Astrocyte (in vitro differentiated cells and primary cell): ENCODE measurements around the gene FNDC3B. TPM values are rescaled to one million over a fixed set of nuclear protein-coding genes. Genes with fewer than 3 reads are reported as not detected.

ENCODE experiments used
- DNase-seq: peaks from one replicate; pipeline ENCODE4 v3.0.0-alpha.2; 2010; ENCODE audit warnings: low read depth
- FAIRE-seq: peaks from 2 replicates; lab custom pipeline; 2011; peaks lifted over from hg19 to GRCh38; lab: Jason Lieb, UNC
- H2AFZ ChIP-seq: 2 replicates; pipeline ENCODE4 v1.6.0; 2012; ENCODE audit warnings: low read depth, low read length, inconsistent platforms
- H3K27ac ChIP-seq: 2 replicates; pipeline ENCODE4 v1.5.1; 2011; ENCODE audit warnings: low read depth, low read length, inconsistent platforms
- H3K27me3 ChIP-seq: 2 replicates; pipeline ENCODE4 v1.6.0; 2011; ENCODE audit warnings: low read length, inconsistent platforms; ENCODE audit not compliant: insufficient read depth
- H3K36me3 ChIP-seq: 2 replicates; pipeline ENCODE4 v1.5.1; 2011; ENCODE audit warnings: low read length, inconsistent platforms; ENCODE audit not compliant: insufficient read depth
- H3K4me1 ChIP-seq: 2 replicates; pipeline ENCODE4 v1.5.1; 2011; ENCODE audit warnings: low read length, inconsistent platforms; ENCODE audit not compliant: insufficient read depth
- H3K4me2 ChIP-seq: 2 replicates; pipeline ENCODE4 v1.6.0; 2012; ENCODE audit warnings: low read length, inconsistent platforms
- H3K4me3 ChIP-seq: 2 replicates; pipeline ENCODE4 v1.5.1; 2011; ENCODE audit warnings: low read depth, mild to moderate bottlenecking, low read length, inconsistent platforms; ENCODE audit not compliant: insufficient read depth
- H3K79me2 ChIP-seq: 2 replicates; pipeline ENCODE4 v1.6.0; 2012; ENCODE audit warnings: mild to moderate bottlenecking, low read length, inconsistent platforms; ENCODE audit not compliant: insufficient read depth
- H3K9ac ChIP-seq: 2 replicates; pipeline ENCODE4 v1.6.0; 2012; ENCODE audit warnings: mild to moderate bottlenecking, low read length, inconsistent platforms
- H3K9me3 ChIP-seq: 2 replicates; pipeline ENCODE4 v1.5.1; 2012; ENCODE audit warnings: low read depth, mild to moderate bottlenecking, low read length, inconsistent platforms; ENCODE audit not compliant: insufficient read depth
- H4K20me1 ChIP-seq: 2 replicates; pipeline ENCODE4 v1.6.0; 2012; ENCODE audit warnings: low read length, inconsistent platforms; ENCODE audit not compliant: insufficient read depth
- H3K27ac Mint-ChIP-seq: one replicate; pipeline ENCODE4 v1.8.0; 2021; ENCODE audit warnings: mild to moderate bottlenecking, mixed read lengths; ENCODE audit not compliant: unreplicated experiment
- H3K27me3 Mint-ChIP-seq: one replicate; pipeline ENCODE4 v1.8.0; 2021; ENCODE audit warnings: low read depth, mixed read lengths; ENCODE audit not compliant: unreplicated experiment
- H3K36me3 Mint-ChIP-seq: one replicate; pipeline ENCODE4 v1.8.0; 2021; ENCODE audit warnings: low read depth, mixed read lengths; ENCODE audit not compliant: unreplicated experiment
- H3K4me1 Mint-ChIP-seq: one replicate; pipeline ENCODE4 v1.8.0; 2021; ENCODE audit warnings: low read depth, mixed read lengths; ENCODE audit not compliant: unreplicated experiment
- H3K4me3 Mint-ChIP-seq: one replicate; pipeline ENCODE4 v1.8.0; 2021; ENCODE audit warnings: mild to moderate bottlenecking, moderate library complexity, mixed read lengths; ENCODE audit not compliant: unreplicated experiment
- H3K9me3 Mint-ChIP-seq: one replicate; pipeline ENCODE4 v1.8.0; 2021; ENCODE audit warnings: mild to moderate bottlenecking, mixed read lengths; ENCODE audit not compliant: unreplicated experiment
- EZH2 ChIP-seq: IDR thresholded peaks from 2 replicates; pipeline ENCODE4 v1.6.1; 2012; ENCODE audit warnings: mild to moderate bottlenecking, low read length, inconsistent platforms; ENCODE audit not compliant: insufficient read depth
- total RNA-seq: library from RNA; stranded (reverse); gene quantifications from 2 replicates; pipeline ENCODE4 v1.2.1, GENCODE V29; 2021
- TF ChIP-seq, protein P1 (sequence below): IDR thresholded peaks from 2 replicates; pipeline ENCODE4 v1.5.1; 2011; ENCODE audit warnings: low read depth, mild to moderate bottlenecking, inconsistent platforms, low read length, moderate library complexity; ENCODE audit not compliant: insufficient read depth

The FNDC3B gene
- total RNA-seq, 1 donor from 2014 or later = 327 TPM

DNA sequence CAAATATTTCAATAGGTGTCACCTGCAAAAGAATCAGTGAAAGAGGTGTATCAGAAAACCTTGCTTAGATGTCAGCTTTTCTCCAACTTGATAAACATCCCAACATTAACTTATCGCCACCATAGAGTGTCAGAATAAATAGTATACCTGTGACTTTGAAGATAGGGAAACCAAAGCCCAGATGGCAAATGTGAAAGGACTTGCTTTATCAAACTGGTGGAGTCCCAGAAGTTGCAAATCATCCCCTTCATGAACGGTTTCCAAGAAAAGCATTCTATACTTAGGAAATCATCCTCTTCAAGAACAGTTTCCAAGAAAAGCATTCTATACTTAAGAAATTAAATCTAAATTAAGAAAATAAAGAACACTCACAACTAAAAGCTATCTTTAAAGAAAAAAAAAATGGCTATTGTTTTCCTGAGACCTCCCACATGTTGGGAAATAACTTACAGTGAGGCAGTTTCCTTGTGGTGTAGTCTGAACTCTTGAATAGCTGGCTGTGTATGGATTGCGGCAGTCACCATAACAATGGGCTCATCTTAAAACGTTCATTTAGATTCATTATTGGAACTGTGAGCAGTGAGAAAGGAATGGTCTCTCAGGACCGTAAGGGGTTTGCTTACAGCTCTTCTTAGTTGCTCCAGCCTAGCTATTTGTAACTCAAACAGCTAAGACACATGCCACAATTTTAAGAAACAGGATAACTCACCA is 352.4 kb downstream of the FNDC3B start:
- no peak for FAIRE-seq
- Mint-ChIP-seq H3K27ac (peak overlapping the region; percentile 20), H3K36me3 (peaks cover 18% of the 10 kb centered on the region)

DNA sequence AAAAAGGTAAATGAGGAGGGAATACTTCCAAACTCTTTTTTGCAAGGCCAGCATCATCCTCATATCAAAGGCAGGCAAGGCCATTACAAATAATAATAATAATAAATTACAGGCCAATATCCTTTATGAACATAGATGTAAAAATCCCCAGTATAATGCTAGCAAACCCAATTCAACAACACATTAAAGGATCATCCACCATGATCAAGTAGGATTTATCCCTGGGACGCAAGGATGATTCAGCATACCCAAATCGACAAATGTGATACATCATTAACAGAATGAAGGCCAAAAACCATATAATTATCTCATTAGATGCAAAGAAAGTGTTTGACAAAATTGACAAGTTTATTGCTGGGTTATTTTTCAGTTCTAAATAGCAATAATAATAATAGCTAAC is 355.3 kb downstream of the FNDC3B start:
- Mint-ChIP-seq H3K4me1 (peaks cover 19% of the 10 kb centered on the region), H3K9me3 (no peaks in the 10 kb centered on the region), H3K4me3 (no peak overlapping the region), H3K27ac (no peak overlapping the region), H3K27me3 (no peaks in the 10 kb centered on the region), H3K36me3 (peaks cover 17% of the 10 kb centered on the region)
- Histone ChIP-seq H3K9me3 (no peaks in the 10 kb centered on the region), H3K27me3 (no peaks in the 10 kb centered on the region), H3K4me3 (no peak overlapping the region), H3K4me1 (peaks cover 8% of the 10 kb centered on the region), H3K4me2 (no peak overlapping the region), H3K9ac (no peak overlapping the region), H2AFZ (no peak overlapping the region), H3K36me3 (peaks cover 15% of the 10 kb centered on the region), H3K79me2 (peaks cover 6% of the 10 kb centered on the region), H3K27ac (no peak overlapping the region), H4K20me1 (peaks cover 31% of the 10 kb centered on the region)
- TF ChIP-seq, protein P1, sequence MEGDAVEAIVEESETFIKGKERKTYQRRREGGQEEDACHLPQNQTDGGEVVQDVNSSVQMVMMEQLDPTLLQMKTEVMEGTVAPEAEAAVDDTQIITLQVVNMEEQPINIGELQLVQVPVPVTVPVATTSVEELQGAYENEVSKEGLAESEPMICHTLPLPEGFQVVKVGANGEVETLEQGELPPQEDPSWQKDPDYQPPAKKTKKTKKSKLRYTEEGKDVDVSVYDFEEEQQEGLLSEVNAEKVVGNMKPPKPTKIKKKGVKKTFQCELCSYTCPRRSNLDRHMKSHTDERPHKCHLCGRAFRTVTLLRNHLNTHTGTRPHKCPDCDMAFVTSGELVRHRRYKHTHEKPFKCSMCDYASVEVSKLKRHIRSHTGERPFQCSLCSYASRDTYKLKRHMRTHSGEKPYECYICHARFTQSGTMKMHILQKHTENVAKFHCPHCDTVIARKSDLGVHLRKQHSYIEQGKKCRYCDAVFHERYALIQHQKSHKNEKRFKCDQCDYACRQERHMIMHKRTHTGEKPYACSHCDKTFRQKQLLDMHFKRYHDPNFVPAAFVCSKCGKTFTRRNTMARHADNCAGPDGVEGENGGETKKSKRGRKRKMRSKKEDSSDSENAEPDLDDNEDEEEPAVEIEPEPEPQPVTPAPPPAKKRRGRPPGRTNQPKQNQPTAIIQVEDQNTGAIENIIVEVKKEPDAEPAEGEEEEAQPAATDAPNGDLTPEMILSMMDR = no peak
- no peak for TF ChIP-seq EZH2
- DNase-seq (no peak), FAIRE-seq (no peak)

More for the DNA sequence above, 352.4 kb downstream of the FNDC3B start:
- no peak for TF ChIP-seq EZH2
- TF ChIP-seq, protein P1 = no peak
- Mint-ChIP-seq H3K4me3 (no peak overlapping the region), H3K4me1 (peaks cover 19% of the 10 kb centered on the region), H3K9me3 (no peaks in the 10 kb centered on the region), H3K27me3 (no peaks in the 10 kb centered on the region)
- Histone ChIP-seq H2AFZ (no peak overlapping the region), H4K20me1 (peaks cover 45% of the 10 kb centered on the region), H3K9ac (no peak overlapping the region), H3K9me3 (no peaks in the 10 kb centered on the region), H3K4me1 (peaks cover 8% of the 10 kb centered on the region), H3K27me3 (no peaks in the 10 kb centered on the region), H3K36me3 (no peaks in the 10 kb centered on the region), H3K4me2 (no peak overlapping the region), H3K79me2 (peaks cover 15% of the 10 kb centered on the region), H3K27ac (peak overlapping the region; percentile 24), H3K4me3 (no peak overlapping the region)
- DNase-seq = peak; percentile 87

DNA sequence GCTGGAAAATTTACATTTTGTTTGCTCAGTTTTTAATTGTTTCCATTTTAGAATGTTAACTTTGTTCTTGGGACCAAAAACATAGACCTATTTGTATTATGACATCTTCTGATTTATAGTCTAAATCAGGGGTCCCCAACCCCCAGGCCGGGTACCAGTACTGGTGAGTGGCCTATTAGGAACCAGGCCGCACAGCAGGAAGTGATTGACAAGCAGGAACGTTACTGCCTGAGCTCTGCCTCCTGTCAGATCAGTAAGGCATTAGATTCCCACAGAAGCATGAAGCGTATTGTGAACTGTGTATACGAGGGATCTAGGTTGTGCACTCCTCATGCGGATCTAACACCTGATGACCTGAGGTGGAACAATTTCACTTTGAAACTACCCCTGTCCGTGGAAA is 357.0 kb downstream of the FNDC3B start:
- Histone ChIP-seq H3K4me1 (peaks cover 4% of the 10 kb centered on the region), H3K4me3 (no peak overlapping the region), H3K79me2 (no peaks in the 10 kb centered on the region), H3K27ac (no peak overlapping the region), H3K9ac (no peak overlapping the region), H2AFZ (no peak overlapping the region), H3K9me3 (no peaks in the 10 kb centered on the region), H4K20me1 (peaks cover 22% of the 10 kb centered on the region), H3K36me3 (peaks cover 23% of the 10 kb centered on the region), H3K27me3 (no peaks in the 10 kb centered on the region), H3K4me2 (no peak overlapping the region)
- peaks cover 17% of the 10 kb centered on the region for H3K4me1 Mint-ChIP-seq
- TF ChIP-seq, protein P1 = no peak
- FAIRE-seq = no peak
- no peak overlapping the region for H3K4me3 Mint-ChIP-seq
- H3K36me3 Mint-ChIP-seq = peaks cover 20% of the 10 kb centered on the region
- no peak overlapping the region for H3K27ac Mint-ChIP-seq
- no peak for DNase-seq
- H3K9me3 Mint-ChIP-seq = no peaks in the 10 kb centered on the region
- H3K27me3 Mint-ChIP-seq = no peaks in the 10 kb centered on the region
